Upper lobe of left lung (tissue), 4 donors: ENCODE measurements around the gene CSH2.
"Not testable (repeated sequence)": the region's sequence is repeated elsewhere in the genome, so short reads cannot be mapped to it uniquely, and the experiment has no call there.

Experiments used
- CTCF ChIP-seq, 6 experiments: fragments of 450-650 bp in 4 of 6; fragments of 200-600 bp in 2 of 6; sonication (generic) in 2 of 6; IDR thresholded peaks; one replicate each; pipeline ENCODE4 v1.5.1; 2016 to 2019; ENCODE audit warnings: antibody characterized with exemption in 6 of 6
- EP300 ChIP-seq, 4 donors: sonication (generic); formaldehyde crosslinking; IDR thresholded peaks; one replicate each; pipeline ENCODE4 v1.5.1; 2017; ENCODE audit warnings: antibody characterized with exemption in 4 of 4, control low read depth in 2 of 4
- POLR2AphosphoS5 ChIP-seq, 2 donors: sonication (generic); formaldehyde crosslinking; IDR thresholded peaks; one replicate each; pipeline ENCODE4 v1.5.1; 2017; ENCODE audit warnings: antibody characterized with exemption in 2 of 2

- not testable (repeated sequence) for TF ChIP-seq CTCF, EP300, POLR2AphosphoS5 (IDR thresholded peaks at IDR 0.05)
Measured at GRCh38 chr17:63881337-63881736, 7.9 kb upstream of the CSH2 start.
